Renal cortical epithelial cell (primary cell): ENCODE data around the gene NEURL1. TPM values are rescaled to one million over a fixed set of nuclear protein-coding genes. Genes with fewer than 3 reads are reported as not detected.
A peak's percentile ranks its signal among the peaks of the same experiment; 100 is the strongest.
"Not testable (repeated sequence)": the region's sequence is repeated elsewhere in the genome, so short reads cannot be mapped to it uniquely, and the experiment has no call there.

Experiments used
- DNase-seq: peaks from one replicate; pipeline ENCODE4 v3.0.0-alpha.2; 2011; ENCODE audit warnings: low read depth
- total RNA-seq: library from RNA; depleted of rRNA; stranded (reverse); fragments of >200 nt; gene quantifications from 2 replicates; pipeline ENCODE4 v1.2.3, GENCODE V29; 2014

NEURL1 gene
- total RNA-seq, 1 donor from 2014 or later: 0.05 TPM

GRCh38 chr10:103607051-103607450 lies 113.5 kb downstream of the NEURL1 start:
- DNase-seq: not testable (repeated sequence)

DNA sequence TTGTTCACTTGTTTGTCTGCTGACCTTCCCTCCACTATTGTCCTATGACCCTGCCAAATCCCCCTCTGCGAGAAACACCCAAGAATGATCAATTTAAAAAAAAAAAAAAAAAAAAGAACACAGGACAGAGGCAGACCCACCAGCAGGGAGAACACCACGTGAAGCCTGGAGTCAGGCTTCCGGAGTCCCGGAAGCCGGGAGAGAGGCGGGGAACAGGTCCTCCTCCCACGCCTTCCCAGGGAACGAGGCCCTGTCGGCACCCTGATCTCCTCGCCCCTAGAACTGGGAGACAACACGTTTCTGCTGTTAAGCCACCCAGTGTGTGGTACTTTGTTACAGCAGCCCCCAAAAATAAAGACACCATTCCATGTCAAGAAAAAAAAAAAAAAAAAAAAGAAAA lies 114.6 kb downstream of the NEURL1 start:
- DNase-seq: not testable (repeated sequence)

GRCh38 chr10:103609231-103610082 lies 116.0 kb downstream of the NEURL1 start:
- DNase-seq: no peak

DNA sequence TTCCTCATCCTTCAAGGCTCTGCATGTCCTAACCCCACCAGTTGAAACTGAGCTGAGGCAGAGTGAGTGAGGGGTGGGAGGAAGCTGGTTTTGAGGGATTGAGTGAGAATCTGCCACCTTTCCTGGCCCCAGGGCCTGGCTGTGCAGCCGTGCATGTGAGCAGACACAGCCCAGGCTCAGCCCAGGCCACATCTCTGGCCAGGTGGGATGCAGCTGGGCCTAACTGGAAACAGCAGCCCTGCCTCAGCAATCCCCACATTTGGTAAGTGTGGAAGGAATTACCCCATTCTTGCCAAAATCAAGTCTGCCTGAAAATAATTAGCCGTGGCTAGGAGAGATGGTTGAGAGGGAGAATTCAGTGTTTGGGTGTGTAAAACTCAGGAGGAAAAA lies 116.6 kb downstream of the NEURL1 start:
- DNase-seq: no peak

DNA sequence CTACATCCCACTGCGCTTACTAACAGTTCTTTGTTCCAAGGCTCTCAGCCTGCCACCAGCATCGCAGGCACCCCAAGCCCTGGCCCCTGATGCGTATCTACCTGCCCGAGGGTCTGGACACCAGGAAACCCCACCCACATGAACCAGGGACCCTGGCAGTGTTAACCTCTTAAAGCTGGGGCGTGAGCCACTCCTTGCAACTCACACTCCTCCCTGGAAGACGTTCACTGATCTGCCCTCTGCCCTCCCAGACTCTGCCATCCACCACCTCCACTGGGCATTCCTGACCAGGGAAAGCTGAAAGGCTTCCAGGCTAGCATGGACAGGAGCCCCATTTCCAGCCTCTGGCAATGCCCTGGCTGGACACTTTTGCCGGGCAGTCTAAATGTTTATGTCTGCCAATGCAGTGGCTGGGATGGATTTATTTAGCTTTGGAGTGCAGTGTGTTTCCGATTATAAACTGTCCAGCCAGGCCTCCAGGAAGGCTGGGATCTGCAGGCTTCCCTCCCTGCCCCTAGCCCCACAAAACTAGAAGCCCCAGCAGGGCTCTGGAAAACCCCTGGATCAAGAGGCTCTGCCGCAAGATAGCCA lies 117.5 kb downstream of the NEURL1 start:
- no peak for DNase-seq

- DNase-seq: peak; percentile 6
Observed at GRCh38 chr10:103612462-103613365, 119.2 kb downstream of the NEURL1 start.

DNA sequence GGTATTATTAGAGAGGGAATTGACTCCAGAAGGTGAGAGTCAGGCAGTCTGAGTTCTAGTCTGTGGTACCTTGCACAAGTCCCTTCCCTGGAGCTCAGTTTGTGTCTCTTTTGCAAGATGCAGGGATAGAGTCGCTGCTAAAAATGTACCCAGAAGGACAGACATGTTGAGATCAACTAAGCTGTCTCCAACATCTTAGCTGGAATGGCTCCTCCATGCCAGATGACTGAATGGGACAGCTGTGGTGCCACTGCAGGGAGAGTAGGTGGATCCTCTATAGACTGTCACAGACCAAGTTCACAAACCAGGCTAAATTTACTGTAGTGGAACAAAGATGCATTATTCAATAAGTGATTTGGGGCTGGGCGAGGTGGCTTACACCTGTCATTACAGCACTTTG lies 120.1 kb downstream of the NEURL1 start:
- DNase-seq: no peak

GRCh38 chr10:103614306-103615158 lies 121.0 kb downstream of the NEURL1 start:
- no peak for DNase-seq

- no peak for DNase-seq
Observed at GRCh38 chr10:103616705-103617601, 123.4 kb downstream of the NEURL1 start.

- DNase-seq: no peak
Observed at GRCh38 chr10:103617602-103618385, 124.3 kb downstream of the NEURL1 start.

GRCh38 chr10:103618575-103619423 lies 125.3 kb downstream of the NEURL1 start:
- DNase-seq: no peak

GRCh38 chr10:103619424-103620351 lies 126.2 kb downstream of the NEURL1 start:
- no peak for DNase-seq

DNA sequence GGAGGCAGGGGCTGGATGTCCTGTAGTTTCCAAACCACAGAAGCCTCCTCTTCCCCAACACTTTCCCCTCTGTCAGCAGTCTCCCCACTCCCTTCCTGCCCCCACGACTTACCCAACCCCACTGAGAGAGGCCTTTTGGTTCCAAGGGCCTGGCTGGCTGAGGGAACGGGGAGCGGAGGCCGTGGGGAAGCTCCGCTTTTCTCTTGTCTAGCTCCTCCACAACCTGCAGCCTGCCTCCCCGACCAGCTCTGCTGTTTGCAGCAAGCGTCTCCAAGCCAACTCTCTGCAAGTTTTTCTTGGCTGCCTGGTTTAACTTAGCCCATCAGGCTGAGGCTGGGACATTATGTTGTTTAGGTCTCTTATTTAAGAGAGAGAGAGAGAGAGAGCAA lies 126.8 kb downstream of the NEURL1 start:
- no peak for DNase-seq

DNA sequence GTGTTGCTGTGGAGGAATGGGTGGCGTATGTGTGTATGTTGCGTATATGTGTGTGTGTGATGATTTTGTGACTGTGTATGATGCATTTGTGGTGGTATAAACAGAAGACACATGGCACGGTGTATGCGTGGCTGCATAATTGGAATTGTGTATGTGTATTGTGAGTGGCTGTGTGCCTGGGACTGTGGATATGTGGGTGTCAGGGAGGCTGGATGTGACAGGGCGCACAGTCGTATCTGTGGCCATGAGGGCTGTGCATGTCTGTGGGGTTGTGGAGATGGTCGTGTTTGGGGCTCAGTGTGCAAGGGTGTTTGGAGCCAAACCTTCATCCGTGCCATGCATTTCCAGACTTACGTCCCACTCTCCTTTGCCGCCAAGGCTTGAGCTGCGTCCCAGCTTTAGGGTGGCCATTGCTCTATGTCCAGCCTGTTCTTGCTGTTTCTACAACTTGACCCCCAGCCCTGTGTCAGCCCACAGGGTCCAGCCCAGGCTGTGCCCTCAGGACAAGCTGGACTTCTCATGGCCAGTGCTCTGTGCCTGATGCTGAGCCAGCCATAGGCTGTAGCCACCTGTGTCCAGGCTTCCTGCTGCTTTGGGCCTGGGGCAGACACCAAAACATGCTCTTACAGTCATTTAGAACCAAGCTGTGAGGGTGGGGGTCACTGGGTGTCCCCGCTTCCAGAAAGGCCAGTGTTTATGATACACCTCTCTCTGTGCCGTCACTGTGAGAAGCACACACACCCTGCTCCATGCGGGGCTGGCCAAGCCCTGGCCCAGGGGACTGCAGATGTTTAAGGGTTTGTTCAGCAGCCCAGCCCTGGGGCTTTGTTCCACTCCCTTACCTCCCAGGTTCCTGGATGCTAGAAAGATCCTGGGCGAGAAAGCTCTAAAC lies 127.6 kb downstream of the NEURL1 start:
- DNase-seq: no peak

DNA sequence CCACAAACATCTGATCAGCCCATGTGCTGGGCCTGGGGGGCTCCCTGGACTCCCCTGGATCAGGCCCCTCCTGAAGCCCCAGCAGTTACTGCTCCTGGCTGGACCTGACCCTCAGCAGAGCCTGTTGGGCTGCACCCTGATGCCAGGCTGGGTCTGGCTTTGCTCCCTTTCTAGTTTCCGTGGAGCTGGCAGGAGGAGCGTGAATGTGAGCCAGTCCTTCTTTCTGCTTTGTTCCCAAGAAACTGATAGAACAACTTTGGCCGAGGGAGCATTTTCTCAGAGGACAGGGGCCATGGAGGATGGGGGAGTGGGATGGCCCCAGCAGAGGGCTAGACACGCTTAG lies 128.2 kb downstream of the NEURL1 start:
- no peak for DNase-seq

DNA sequence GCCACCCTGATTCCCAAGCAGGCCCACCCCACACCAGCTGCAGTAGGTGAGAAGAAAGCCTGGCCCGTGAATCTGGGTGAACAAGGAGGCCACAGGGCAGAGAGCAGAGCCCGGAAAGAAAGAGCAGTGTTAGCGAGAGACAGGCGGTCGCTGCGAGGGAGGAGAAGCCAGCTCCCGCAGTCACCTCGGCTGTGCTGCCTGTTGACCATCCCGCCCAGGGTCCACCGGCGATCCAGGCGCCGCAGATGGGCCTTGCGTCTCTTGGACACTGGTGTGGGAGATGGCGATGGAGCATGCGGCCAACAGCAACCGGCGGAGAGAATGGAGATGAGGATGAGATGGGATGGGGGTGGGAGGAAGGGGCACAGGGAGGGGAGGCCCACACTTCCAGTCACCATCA lies 128.8 kb downstream of the NEURL1 start:
- no peak for DNase-seq
